HG02840 (cell line): ENCODE results near the gene DEGS2.

Experiments
- ATAC-seq: cut with Tn5 transposase; IDR thresholded peaks from one replicate; pipeline ENCODE4 v1.9.1; 2021; ENCODE audit warnings: mild to moderate bottlenecking, moderate library complexity, moderate number of reproducible peaks; ENCODE audit not compliant: unreplicated experiment, low FRiP score

Gene DEGS2

GRCh38 chr14:100117633-100118395, 41.6 kb downstream of the DEGS2 start:
- no peak for ATAC-seq

GRCh38 chr14:100117026-100117425, 42.4 kb downstream of the DEGS2 start:
- ATAC-seq: no peak

- ATAC-seq: no peak
Observed at GRCh38 chr14:100116134-100116533, 43.3 kb downstream of the DEGS2 start.

- ATAC-seq: no peak
Observed at GRCh38 chr14:100115726-100116125, 43.7 kb downstream of the DEGS2 start.

GRCh38 chr14:100115236-100115635, 44.2 kb downstream of the DEGS2 start:
- ATAC-seq: no peak

- no peak for ATAC-seq
Observed at GRCh38 chr14:100114109-100114765, 45.2 kb downstream of the DEGS2 start.

- ATAC-seq: no peak
Observed at GRCh38 chr14:100111931-100112704, 47.3 kb downstream of the DEGS2 start.

- no peak for ATAC-seq
Observed at GRCh38 chr14:100110816-100111215, 48.6 kb downstream of the DEGS2 start.

- no peak for ATAC-seq
Observed at GRCh38 chr14:100109594-100109955, 49.9 kb downstream of the DEGS2 start.

GRCh38 chr14:100108840-100109593, 50.4 kb downstream of the DEGS2 start:
- ATAC-seq: no peak

- ATAC-seq: no peak
Observed at GRCh38 chr14:100108042-100108825, 51.2 kb downstream of the DEGS2 start.

- ATAC-seq: no peak
Observed at GRCh38 chr14:100107236-100107635, 52.2 kb downstream of the DEGS2 start.

- ATAC-seq: no peak
Observed at GRCh38 chr14:100106250-100107112, 53.0 kb downstream of the DEGS2 start.

GRCh38 chr14:100105357-100106169, 53.9 kb downstream of the DEGS2 start:
- ATAC-seq: no peak

GRCh38 chr14:100104523-100105300, 54.7 kb downstream of the DEGS2 start:
- no peak for ATAC-seq

- ATAC-seq: no peak
Observed at GRCh38 chr14:100104006-100104352, 55.5 kb downstream of the DEGS2 start.

- no peak for ATAC-seq
Observed at GRCh38 chr14:100103250-100104005, 56.0 kb downstream of the DEGS2 start.
